Sigmoid colon (tissue), 7 donors: ENCODE measurements around the gene GPR148. TPM values are rescaled to one million over a fixed set of nuclear protein-coding genes. Genes with fewer than 3 reads are reported as not detected.
A peak's percentile ranks its signal among the peaks of the same experiment; 100 is the strongest.

Source experiments
- DNase-seq: peaks from one replicate; pipeline ENCODE4 v3.0.0-alpha.2; 2019
- H3K27ac ChIP-seq, 4 donors: fragments of 200-600 bp; sonication (generic); one replicate each; pipeline ENCODE4 v1.5.1; 2016 to 2019; ENCODE audit warnings: mild to moderate bottlenecking in 1 of 4
- H3K27me3 ChIP-seq, 3 donors: fragments of 200-600 bp; sonication (generic); one replicate each; pipeline ENCODE4 v1.5.1; 2019; ENCODE audit warnings: mild to moderate bottlenecking in 1 of 3
- H3K36me3 ChIP-seq, 4 donors: fragments of 200-600 bp; sonication (generic); one replicate each; pipeline ENCODE4 v1.5.1; 2016 to 2019
- H3K4me1 ChIP-seq, 4 donors: fragments of 200-600 bp; sonication (generic); one replicate each; pipeline ENCODE4 v1.5.1; 2017 to 2019
- H3K4me3 ChIP-seq, 4 donors: fragments of 200-600 bp; sonication (generic); one replicate each; pipeline ENCODE4 v1.5.1; 2017 to 2019; ENCODE audit warnings: mild to moderate bottlenecking in 2 of 4, moderate library complexity in 1 of 4
- H3K9me3 ChIP-seq, 4 donors: fragments of 200-600 bp in 3 of 4; sonication (generic) in 3 of 4; one replicate each; pipeline versions ENCODE4 v1.5.1 to v1.6.1; 2013 to 2019
- EP300 ChIP-seq, 4 donors: sonication (generic); formaldehyde crosslinking; IDR thresholded peaks; one replicate each; pipeline ENCODE4 v1.6.1; 2017; ENCODE audit warnings: antibody characterized with exemption in 4 of 4
- POLR2A ChIP-seq, 2 donors: fragments of 450-650 bp; IDR thresholded peaks; one replicate each; pipeline ENCODE4 v1.6.1; 2016; ENCODE audit warnings: antibody characterized with exemption in 2 of 2, mild to moderate bottlenecking in 2 of 2, moderate library complexity in 2 of 2
- POLR2AphosphoS5 ChIP-seq, 4 donors: sonication (generic); formaldehyde crosslinking; IDR thresholded peaks; one replicate each; pipeline ENCODE4 v1.6.1; 2017; ENCODE audit warnings: antibody characterized with exemption in 4 of 4
- WGBS, 2 donors: extraction: QIAGEN DNeasy Blood & Tissue Kit; methylation state at CpG; one replicate each; pipeline ENCODE4 v1.1.7; 2013; 5-methylcytosine and 5-hydroxymethylcytosine counted together
- intact Hi-C: fragments of 100-400 bp; cut with DNase I; formaldehyde crosslinking; loops from one replicate; pipeline ENCODE4 v1.15.1; 2023
- polyA plus RNA-seq, 3 donors: library from polyadenylated mRNA; stranded (reverse); fragments of 200-250 nt; gene quantifications; one replicate each; pipeline ENCODE4 v1.2.3, GENCODE V29; 2013
- total RNA-seq, 4 donors: library from RNA; depleted of rRNA; stranded (reverse); fragments of >200 nt; gene quantifications; one replicate each; pipeline ENCODE4 v1.1.0, GENCODE V29; 2016
- TF ChIP-seq, protein P1 (sequence below), 4 experiments: fragments of 450-650 bp in 3 of 4; fragments of 200-600 bp in 1 of 4; IDR thresholded peaks; one replicate each; pipeline ENCODE4 v1.5.1; 2016 to 2019; ENCODE audit warnings: antibody characterized with exemption in 4 of 4, mild to moderate bottlenecking in 3 of 4, moderate library complexity in 2 of 4
- donor health status: healthy with polysubstance abuse.
- donor health status: Bipolar disorder and iron deficiency.
- donor health status: healthy.

GPR148 gene
- total and polyA plus RNA-seq, 7 donors, result 0.04 TPM; not detected in 6

DNA sequence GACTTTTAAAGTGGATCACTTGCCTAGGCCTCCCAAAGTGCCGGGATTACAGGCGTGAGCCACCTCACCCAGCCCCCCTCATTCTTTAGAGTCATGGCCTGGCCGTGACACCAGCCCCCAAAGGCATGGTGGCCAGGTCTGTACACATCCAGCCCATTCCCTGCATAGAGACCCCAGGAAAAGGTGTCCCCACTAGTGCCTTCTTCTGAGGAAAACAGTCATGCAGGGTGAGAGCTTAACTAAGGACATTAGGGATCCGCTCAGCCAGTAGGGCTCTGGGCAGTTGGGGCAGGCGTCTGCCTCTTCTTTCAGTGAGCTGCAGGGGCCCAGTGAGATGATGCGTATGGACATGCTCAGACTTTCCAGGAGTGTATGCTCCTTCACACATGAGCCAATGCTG lies 20.8 kb downstream of the GPR148 start:
- H3K9me3 ChIP-seq, result no peaks in the 10 kb centered on the region
- H3K4me3 ChIP-seq, result no peak overlapping the region
- 84 to 87% methylated on average over 6 of the region's 6 CpGs for WGBS, 2 donors
- no peak overlapping the region for H3K27ac ChIP-seq
- no peaks in the 10 kb centered on the region for H3K4me1 ChIP-seq
- no peaks in the 10 kb centered on the region for H3K36me3 ChIP-seq
- H3K27me3 ChIP-seq, result peaks cover 0 to 15% (median 0%) of the 10 kb centered on the region in 3 donors
- intact Hi-C loops, result no loop called here
- TF ChIP-seq POLR2AphosphoS5 (IDR thresholded peaks at IDR 0.05) (no peak), EP300 (IDR thresholded peaks at IDR 0.05) (no peak), POLR2A (IDR thresholded peaks at IDR 0.05) (no peak)
- TF ChIP-seq, protein P1, sequence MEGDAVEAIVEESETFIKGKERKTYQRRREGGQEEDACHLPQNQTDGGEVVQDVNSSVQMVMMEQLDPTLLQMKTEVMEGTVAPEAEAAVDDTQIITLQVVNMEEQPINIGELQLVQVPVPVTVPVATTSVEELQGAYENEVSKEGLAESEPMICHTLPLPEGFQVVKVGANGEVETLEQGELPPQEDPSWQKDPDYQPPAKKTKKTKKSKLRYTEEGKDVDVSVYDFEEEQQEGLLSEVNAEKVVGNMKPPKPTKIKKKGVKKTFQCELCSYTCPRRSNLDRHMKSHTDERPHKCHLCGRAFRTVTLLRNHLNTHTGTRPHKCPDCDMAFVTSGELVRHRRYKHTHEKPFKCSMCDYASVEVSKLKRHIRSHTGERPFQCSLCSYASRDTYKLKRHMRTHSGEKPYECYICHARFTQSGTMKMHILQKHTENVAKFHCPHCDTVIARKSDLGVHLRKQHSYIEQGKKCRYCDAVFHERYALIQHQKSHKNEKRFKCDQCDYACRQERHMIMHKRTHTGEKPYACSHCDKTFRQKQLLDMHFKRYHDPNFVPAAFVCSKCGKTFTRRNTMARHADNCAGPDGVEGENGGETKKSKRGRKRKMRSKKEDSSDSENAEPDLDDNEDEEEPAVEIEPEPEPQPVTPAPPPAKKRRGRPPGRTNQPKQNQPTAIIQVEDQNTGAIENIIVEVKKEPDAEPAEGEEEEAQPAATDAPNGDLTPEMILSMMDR (IDR thresholded peaks at IDR 0.05), result no peak
- no peak for DNase-seq

DNA sequence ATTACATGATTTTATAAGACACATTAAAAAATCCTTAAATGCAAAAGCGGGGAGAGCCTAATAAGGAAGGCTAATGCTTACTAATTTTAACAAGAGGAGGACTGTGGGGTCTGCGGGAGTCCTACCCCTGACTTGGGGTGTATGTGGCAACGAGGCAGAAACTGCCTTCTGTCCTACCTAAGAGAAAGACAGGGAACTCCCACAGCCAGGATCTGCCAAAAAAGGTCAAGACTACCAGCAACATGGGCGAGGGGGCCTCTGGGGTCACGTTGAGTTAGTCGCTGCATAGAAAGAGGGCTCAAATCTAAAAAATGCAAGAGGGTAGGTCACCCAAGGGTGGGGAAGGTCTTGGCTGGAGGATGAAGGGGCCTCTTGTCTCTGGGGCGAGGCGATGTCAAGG lies 25.9 kb downstream of the GPR148 start:
- WGBS, 2 donors, result 46 to 64% methylated on average over 8 of the region's 8 CpGs
- peaks cover 18 to 59% (median 30%) of the 10 kb centered on the region in 3 donors for H3K27me3 ChIP-seq

DNA sequence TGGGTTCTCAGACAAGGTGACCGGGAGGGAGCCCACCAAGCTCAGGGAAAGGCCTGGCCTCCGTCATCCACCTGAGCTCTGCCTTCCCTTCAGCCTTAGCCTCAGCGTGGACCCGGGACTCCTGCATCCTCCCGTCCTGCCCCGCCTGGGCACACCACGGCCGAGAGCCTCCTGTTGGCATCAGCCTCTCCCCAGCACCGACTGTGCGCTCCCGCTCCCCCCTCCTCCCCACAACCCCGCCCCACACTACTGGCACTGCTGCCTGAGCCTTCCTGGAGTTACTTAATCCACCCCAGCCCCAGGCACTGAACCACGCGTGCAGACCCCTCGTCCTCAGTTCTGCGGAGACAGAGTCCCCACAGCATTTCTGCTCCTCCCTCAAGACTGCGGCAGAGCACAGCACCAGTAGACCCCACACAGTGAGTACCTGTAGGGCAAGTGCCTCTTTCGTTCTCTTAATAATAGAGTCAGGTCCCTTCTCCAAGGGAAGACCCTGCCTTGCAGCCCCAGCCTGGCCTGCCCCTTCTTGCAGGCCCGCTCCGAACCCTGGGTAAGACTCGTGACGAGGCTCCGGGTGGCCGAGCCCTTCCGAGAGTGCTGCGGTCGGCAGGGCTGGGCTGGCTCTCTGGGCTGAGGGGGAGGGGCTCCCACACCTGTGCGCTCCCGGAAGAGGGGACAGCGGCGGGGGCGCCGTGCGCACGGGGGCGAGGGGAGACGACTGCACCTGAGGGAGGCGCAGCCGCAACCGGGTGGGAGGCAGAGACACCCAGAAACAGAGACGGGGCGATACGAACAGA lies 26.6 kb downstream of the GPR148 start, which contains the start of gene AMER3:
AMER3 (plus strand) TSS at position 285 of the 797 bp plus-strand sequence. CDS start 6,533 bp downstream, outside the sequence.
- H3K36me3 ChIP-seq, result no peaks in the 10 kb centered on the region
- intact Hi-C loops, result no loop called here
- H3K4me3 ChIP-seq, result peak within 1 kb of the TSS in 2 of 4 donors; percentile 24
- 3% methylated on average over 43 of the region's 43 CpGs for WGBS, 2 donors
- DNase-seq, result no peak
- peaks cover 0 to 5% (median 0%) of the 10 kb centered on the region in 4 donors for H3K4me1 ChIP-seq
- no peak within 1 kb of the TSS for H3K27ac ChIP-seq
- TF ChIP-seq POLR2AphosphoS5 (IDR thresholded peaks at IDR 0.05) (no peak), POLR2A (IDR thresholded peaks at IDR 0.05) (no peak), EP300 (IDR thresholded peaks at IDR 0.05) (no peak)
- TF ChIP-seq, protein P1 (IDR thresholded peaks at IDR 0.05), result no peak
- peaks cover 18 to 63% (median 30%) of the 10 kb centered on the region in 3 donors for H3K27me3 ChIP-seq
- no peaks in the 10 kb centered on the region for H3K9me3 ChIP-seq

More for the DNA sequence above, 25.9 kb downstream of the GPR148 start:
- intact Hi-C loops, result no loop called here
- no peak overlapping the region for H3K27ac ChIP-seq
- H3K9me3 ChIP-seq, result no peaks in the 10 kb centered on the region
- peaks cover 0 to 5% (median 0%) of the 10 kb centered on the region in 4 donors for H3K4me1 ChIP-seq
- no peak overlapping the region for H3K4me3 ChIP-seq
- DNase-seq, result no peak
- H3K36me3 ChIP-seq, result no peaks in the 10 kb centered on the region
- TF ChIP-seq, protein P1 (IDR thresholded peaks at IDR 0.05), result no peak
- no peak for TF ChIP-seq EP300 (IDR thresholded peaks at IDR 0.05)
- TF ChIP-seq POLR2AphosphoS5 (IDR thresholded peaks at IDR 0.05), result no peak
- no peak for TF ChIP-seq POLR2A (IDR thresholded peaks at IDR 0.05)

DNA sequence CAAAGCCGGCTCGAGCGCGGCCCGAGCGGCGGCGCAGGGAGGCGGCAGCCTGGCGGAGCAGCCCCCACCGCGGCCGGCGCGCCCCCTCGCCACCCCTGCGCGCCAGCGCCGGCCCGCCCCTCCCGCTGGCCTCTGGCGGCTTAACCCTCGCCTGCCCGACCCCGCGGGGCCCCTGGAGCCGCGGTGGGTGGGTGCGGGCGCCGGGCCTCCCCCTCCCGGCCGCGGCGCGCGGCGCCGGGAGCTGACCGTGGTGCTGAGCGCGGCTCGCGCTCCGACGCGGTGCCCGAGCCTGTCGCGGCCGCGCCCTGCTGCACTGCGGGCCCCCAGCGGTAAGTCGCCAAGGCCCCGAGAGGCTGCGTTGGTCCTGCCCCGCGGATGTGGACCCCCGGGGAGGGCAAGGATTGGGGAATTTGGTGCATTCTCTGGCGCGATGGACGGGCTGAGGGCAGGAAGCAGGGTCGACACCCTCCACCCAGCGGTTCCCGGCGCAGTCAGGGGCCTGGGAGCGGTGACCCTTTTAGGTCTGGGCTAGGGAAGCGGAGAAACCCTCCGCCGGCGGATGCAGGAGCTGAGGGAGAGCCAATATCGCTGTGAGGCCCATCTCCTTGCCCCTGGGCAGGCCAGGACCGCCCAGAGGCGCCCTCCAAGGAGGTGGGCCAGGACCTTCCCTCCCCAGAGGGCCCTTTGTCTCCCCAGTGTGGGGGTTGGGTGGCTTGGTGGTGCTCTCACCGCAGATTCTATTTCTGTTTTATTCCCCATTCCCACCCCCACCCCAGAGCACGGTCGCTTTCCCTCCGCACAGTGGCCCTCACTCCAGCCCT lies 27.4 kb downstream of the GPR148 start:
- TF ChIP-seq, protein P1 (IDR thresholded peaks at IDR 0.05), result no peak
- TF ChIP-seq POLR2AphosphoS5 (IDR thresholded peaks at IDR 0.05), result no peak
- no peak for TF ChIP-seq POLR2A (IDR thresholded peaks at IDR 0.05)
- TF ChIP-seq EP300 (IDR thresholded peaks at IDR 0.05), result no peak
- H3K27me3 ChIP-seq, result peaks cover 18 to 58% (median 30%) of the 10 kb centered on the region in 3 donors
- no peak for DNase-seq
- H3K4me3 ChIP-seq, result peak overlapping the region in 2 of 4 donors; percentile 24
- 3 to 7% methylated on average over 80 of the region's 80 CpGs for WGBS, 2 donors
- H3K36me3 ChIP-seq, result no peaks in the 10 kb centered on the region
- H3K4me1 ChIP-seq, result peaks cover 0 to 5% (median 0%) of the 10 kb centered on the region in 4 donors
- no peak overlapping the region for H3K27ac ChIP-seq
- no peaks in the 10 kb centered on the region for H3K9me3 ChIP-seq
- intact Hi-C loops, result no loop called here
